Vagina (tissue), 2 donors: Measurements from ENCODE around the gene GLMN.

Experiments used
- POLR2A ChIP-seq, 2 donors: fragments of 450-650 bp; IDR thresholded peaks; one replicate each; pipeline ENCODE4 v1.6.1; 2017; ENCODE audit warnings: antibody characterized with exemption in 2 of 2, mild to moderate bottlenecking in 2 of 2, moderate library complexity in 2 of 2
- TF ChIP-seq, protein P1 (sequence below), 3 experiments: fragments of 450-650 bp in 2 of 3; fragments of 200-600 bp in 1 of 3; sonication (generic) in 1 of 3; IDR thresholded peaks; one replicate each; pipeline ENCODE4 v1.5.1; 2017 to 2019; ENCODE audit warnings: antibody characterized with exemption in 3 of 3, mild to moderate bottlenecking in 2 of 3, moderate library complexity in 2 of 3

DNA sequence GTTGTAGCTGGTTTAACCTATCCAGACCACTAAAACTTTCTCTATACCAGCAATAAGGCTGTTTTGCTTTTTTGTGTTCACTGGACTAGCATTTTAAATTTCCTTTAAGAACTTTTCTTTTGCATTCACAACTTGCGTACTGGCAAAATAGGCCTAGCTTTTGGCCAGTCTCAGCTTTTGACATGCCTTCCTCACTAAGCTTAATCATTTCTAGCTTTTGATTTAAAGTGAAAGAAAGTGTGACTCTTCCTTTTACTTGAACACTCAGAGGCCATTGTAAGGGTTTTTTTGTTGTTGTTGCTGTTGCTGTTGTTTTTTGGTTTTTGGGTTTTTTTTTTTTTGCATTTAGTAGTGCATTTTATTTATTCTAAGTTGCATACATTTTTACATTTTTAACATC is 15.2 kb upstream of the GLMN start:
- no peak for TF ChIP-seq POLR2A (IDR thresholded peaks at IDR 0.05)
- TF ChIP-seq, protein P1, sequence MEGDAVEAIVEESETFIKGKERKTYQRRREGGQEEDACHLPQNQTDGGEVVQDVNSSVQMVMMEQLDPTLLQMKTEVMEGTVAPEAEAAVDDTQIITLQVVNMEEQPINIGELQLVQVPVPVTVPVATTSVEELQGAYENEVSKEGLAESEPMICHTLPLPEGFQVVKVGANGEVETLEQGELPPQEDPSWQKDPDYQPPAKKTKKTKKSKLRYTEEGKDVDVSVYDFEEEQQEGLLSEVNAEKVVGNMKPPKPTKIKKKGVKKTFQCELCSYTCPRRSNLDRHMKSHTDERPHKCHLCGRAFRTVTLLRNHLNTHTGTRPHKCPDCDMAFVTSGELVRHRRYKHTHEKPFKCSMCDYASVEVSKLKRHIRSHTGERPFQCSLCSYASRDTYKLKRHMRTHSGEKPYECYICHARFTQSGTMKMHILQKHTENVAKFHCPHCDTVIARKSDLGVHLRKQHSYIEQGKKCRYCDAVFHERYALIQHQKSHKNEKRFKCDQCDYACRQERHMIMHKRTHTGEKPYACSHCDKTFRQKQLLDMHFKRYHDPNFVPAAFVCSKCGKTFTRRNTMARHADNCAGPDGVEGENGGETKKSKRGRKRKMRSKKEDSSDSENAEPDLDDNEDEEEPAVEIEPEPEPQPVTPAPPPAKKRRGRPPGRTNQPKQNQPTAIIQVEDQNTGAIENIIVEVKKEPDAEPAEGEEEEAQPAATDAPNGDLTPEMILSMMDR (IDR thresholded peaks at IDR 0.05) = no peak
